Transverse colon (tissue), 4 donors: ENCODE measurements around the gene KLHL29. TPM values are rescaled to one million over a fixed set of nuclear protein-coding genes. Genes with fewer than 3 reads are reported as not detected.
A peak's percentile ranks its signal among the peaks of the same experiment; 100 is the strongest.

Experiments used
- DNase-seq: peaks from one replicate; pipeline ENCODE4 v3.0.0-alpha.2; 2019
- H3K27ac ChIP-seq, 4 donors: fragments of 200-600 bp; sonication (generic); 2 replicates each; pipeline ENCODE4 v1.5.1; 2016 to 2018; ENCODE audit warnings: inconsistent platforms in 4 of 4
- H3K27me3 ChIP-seq: fragments of 200-600 bp; sonication (generic); 2 replicates; pipeline ENCODE4 v1.5.1; 2017; ENCODE audit warnings: inconsistent platforms
- H3K36me3 ChIP-seq, 4 donors: fragments of 200-600 bp; sonication (generic); 2 replicates each; pipeline ENCODE4 v1.5.1; 2017 to 2019; ENCODE audit warnings: inconsistent platforms in 4 of 4
- H3K4me1 ChIP-seq, 4 donors: fragments of 200-600 bp; sonication (generic); 2 replicates each; pipeline ENCODE4 v1.5.1; 2017 to 2020; ENCODE audit warnings: inconsistent platforms in 4 of 4
- H3K4me3 ChIP-seq, 4 donors: fragments of 200-600 bp; sonication (generic); 1 replicate in 1 of 4; 2 replicates in 3 of 4; pipeline versions ENCODE4 v1.5.1 to v1.6.1; 2017 to 2019; ENCODE audit warnings: inconsistent platforms in 4 of 4
- H3K9me3 ChIP-seq, 2 donors: fragments of 200-600 bp; sonication (generic); 2 replicates each; pipeline ENCODE4 v1.5.1; 2017 to 2019; ENCODE audit warnings: inconsistent platforms in 2 of 2
- CTCF ChIP-seq, 5 experiments: fragments of 200-600 bp in 3 of 5; fragments of 450-650 bp in 2 of 5; sonication (generic) in 3 of 5; IDR thresholded peaks; 1 replicate in 2 of 5; 2 replicates in 3 of 5; pipeline ENCODE4 v1.5.1; 2016 to 2017; ENCODE audit warnings: antibody characterized with exemption in 5 of 5, inconsistent platforms in 3 of 5, mild to moderate bottlenecking in 2 of 5, moderate library complexity in 1 of 5
- EP300 ChIP-seq: sonication (generic); formaldehyde crosslinking; IDR thresholded peaks from one replicate; pipeline ENCODE4 v1.6.1; 2017; ENCODE audit warnings: antibody characterized with exemption, low read depth
- POLR2A ChIP-seq: fragments of 450-650 bp; IDR thresholded peaks from one replicate; pipeline ENCODE4 v1.6.1; 2016; ENCODE audit warnings: antibody characterized with exemption, mild to moderate bottlenecking, moderate library complexity
- POLR2AphosphoS5 ChIP-seq, 3 donors: sonication (generic); formaldehyde crosslinking; IDR thresholded peaks; one replicate each; pipeline ENCODE4 v1.6.1; 2016; ENCODE audit warnings: antibody characterized with exemption in 3 of 3
- WGBS, 2 donors: methylation state at CpG; one replicate each; pipeline ENCODE4 v1.1.5; 2018; ENCODE audit warnings: low coverage in 1 of 2; 5-methylcytosine and 5-hydroxymethylcytosine counted together
- in situ Hi-C, 4 donors: fragments of 200-750 bp; cut with MboI; loops; one replicate each; pipeline versions ENCODE4 v1.15.0 to v1.15.1; 2017; ENCODE audit warnings: low sequenced_read_pairs in 3 of 4, low pct_ligation_motif_present in 1 of 4, low pct_unique_long_range_greater_than_20kb in 1 of 4
- intact Hi-C: fragments of 100-400 bp; cut with DNase I; formaldehyde crosslinking; loops from one replicate; pipeline ENCODE4 v1.15.1; 2023; ENCODE audit warnings: low total_unique reads
- total RNA-seq, 4 donors: library from RNA; depleted of rRNA; stranded (reverse); fragments of >200 nt; gene quantifications; one replicate each; pipeline ENCODE4 v1.1.0, GENCODE V29; 2016

KLHL29 gene
- total RNA-seq, 4 donors from 2014 or later, result 3.3 to 16.5 (median 5.8) TPM

- H3K4me3 ChIP-seq, result no peak overlapping the region
- in situ Hi-C loops (no loop called here), intact Hi-C loops (no loop called here)
- DNase-seq, result no peak
- H3K9me3 ChIP-seq, result no peaks in the 10 kb centered on the region
- 83% methylated on average over 9 of the region's 9 CpGs; no CpG with 5 or more reads in 1 of the 2 donors for WGBS, 2 donors
- H3K27ac ChIP-seq, result no peak overlapping the region
- peaks cover 14 to 39% (median 23%) of the 10 kb centered on the region in 4 donors for H3K4me1 ChIP-seq
- no peaks in the 10 kb centered on the region for H3K27me3 ChIP-seq
- TF ChIP-seq EP300 (no peak), POLR2A (no peak), CTCF (IDR thresholded peaks at IDR 0.05) (no peak), POLR2AphosphoS5 (IDR thresholded peaks at IDR 0.05) (no peak)
- no peaks in the 10 kb centered on the region for H3K36me3 ChIP-seq
Observed at GRCh38 chr2:23420840-23421476, 36.0 kb downstream of the KLHL29 start.

GRCh38 chr2:23422089-23423061 lies 37.4 kb downstream of the KLHL29 start:
- intact Hi-C loops, result no loop called here
- WGBS, 2 donors, result 90% methylated on average over 11 of the region's 11 CpGs; no CpG with 5 or more reads in 1 of the 2 donors
- H3K27me3 ChIP-seq, result no peaks in the 10 kb centered on the region
- H3K27ac ChIP-seq, result peak overlapping the region; percentile 20 to 81 (median 36)
- no peaks in the 10 kb centered on the region for H3K9me3 ChIP-seq
- peaks cover 20 to 52% (median 31%) of the 10 kb centered on the region in 4 donors for H3K4me1 ChIP-seq
- no peak overlapping the region for H3K4me3 ChIP-seq
- H3K36me3 ChIP-seq, result no peaks in the 10 kb centered on the region
- in situ Hi-C loops, result no loop called here
- DNase-seq, result no peak
- TF ChIP-seq CTCF (IDR thresholded peaks at IDR 0.05) (no peak), POLR2A (no peak), POLR2AphosphoS5 (IDR thresholded peaks at IDR 0.05) (no peak), EP300 (no peak)

GRCh38 chr2:23423062-23423872 lies 38.3 kb downstream of the KLHL29 start:
- Histone ChIP-seq H3K27me3 (no peaks in the 10 kb centered on the region), H3K4me3 (no peak overlapping the region), H3K4me1 (peaks cover 20 to 48% (median 28%) of the 10 kb centered on the region in 4 donors), H3K27ac (peak overlapping the region; percentile 20 to 81 (median 36)), H3K9me3 (no peaks in the 10 kb centered on the region), H3K36me3 (no peaks in the 10 kb centered on the region)
- in situ Hi-C loops, result no loop called here
- no peak for TF ChIP-seq POLR2AphosphoS5 (IDR thresholded peaks at IDR 0.05)
- no peak for TF ChIP-seq EP300
- no peak for TF ChIP-seq POLR2A
- DNase-seq, result no peak
- intact Hi-C loops, result no loop called here
- 76 to 91% methylated on average over 8 to 31 of the region's 31 CpGs for WGBS, 2 donors

- Histone ChIP-seq H3K27me3 (no peaks in the 10 kb centered on the region), H3K27ac (peak overlapping the region in 3 of 4 donors; percentile 20 to 81 (median 51)), H3K36me3 (no peaks in the 10 kb centered on the region), H3K9me3 (no peaks in the 10 kb centered on the region), H3K4me1 (peaks cover 17 to 42% (median 22%) of the 10 kb centered on the region in 4 donors), H3K4me3 (no peak overlapping the region)
- intact Hi-C loops (no loop called here), in situ Hi-C loops (no loop called here)
- TF ChIP-seq POLR2A (no peak), POLR2AphosphoS5 (IDR thresholded peaks at IDR 0.05) (no peak), EP300 (no peak), CTCF (IDR thresholded peaks at IDR 0.05) (no peak)
- DNase-seq, result no peak
- 74 to 80% methylated on average over 12 to 16 of the region's 16 CpGs for WGBS, 2 donors
Observed at GRCh38 chr2:23423873-23424680, 39.1 kb downstream of the KLHL29 start.
